Measurements from ENCODE around the gene IFIH1. TPM values are rescaled to one million over a fixed set of nuclear protein-coding genes. Genes with fewer than 3 reads are reported as not detected.

Gene IFIH1
- total and polyA plus RNA-seq, 12 donors, result 7.8 to 25.6 (median 15.2) TPM

GRCh38 chr2:162337868-162338267 lies 19.4 kb upstream of the IFIH1 start:
- no peak for DNase-seq
- H3K4me1 ChIP-seq (replicated peaks in 1 of 2), result no peaks in the 10 kb centered on the region
- H3K4me3 ChIP-seq, result no peak overlapping the region
- WGBS, 4 donors, result 81 to 94% (median 87%) methylated on average over 2 of the region's 2 CpGs
- H3K27ac ChIP-seq, result no peak overlapping the region
- no peaks in the 10 kb centered on the region for H3K27me3 ChIP-seq
- no peaks in the 10 kb centered on the region for H3K9me3 ChIP-seq (replicated peaks in 1 of 3)
- intact Hi-C loops (cut with DNase I), result no loop called here
- H3K36me3 ChIP-seq (replicated peaks in 1 of 2), result no peaks in the 10 kb centered on the region
- TF ChIP-seq POLR2A (IDR thresholded peaks at IDR 0.05), result no peak
- TF ChIP-seq CTCF (IDR thresholded peaks at IDR 0.05), result no peak

- no peak for DNase-seq
- intact Hi-C loops (cut with DNase I), result no loop called here
- H3K36me3 ChIP-seq (replicated peaks in 1 of 2), result no peaks in the 10 kb centered on the region
- no peaks in the 10 kb centered on the region for H3K27me3 ChIP-seq
- 49 to 74% (median 53%) methylated on average over 3 of the region's 3 CpGs for WGBS, 4 donors
- H3K27ac ChIP-seq, result no peak overlapping the region
- no peaks in the 10 kb centered on the region for H3K4me1 ChIP-seq (replicated peaks in 1 of 2)
- no peaks in the 10 kb centered on the region for H3K9me3 ChIP-seq (replicated peaks in 1 of 3)
- H3K4me3 ChIP-seq, result no peak overlapping the region
- TF ChIP-seq POLR2A (IDR thresholded peaks at IDR 0.05) (no peak), CTCF (IDR thresholded peaks at IDR 0.05) (peak in 3 of 6 experiments; percentile 17 to 30 (median 18))
These were observed 15.5 kb upstream of the IFIH1 start for GRCh38 chr2:162333968-162334367.

- Histone ChIP-seq H3K9me3 (replicated peaks in 1 of 3) (no peaks in the 10 kb centered on the region), H3K27ac (no peak overlapping the region), H3K4me3 (no peak overlapping the region), H3K36me3 (replicated peaks in 1 of 2) (no peaks in the 10 kb centered on the region), H3K27me3 (no peaks in the 10 kb centered on the region), H3K4me1 (replicated peaks in 1 of 2) (no peaks in the 10 kb centered on the region)
- DNase-seq, result no peak
- intact Hi-C loops (cut with DNase I), result no loop called here
- TF ChIP-seq POLR2A (IDR thresholded peaks at IDR 0.05) (no peak), CTCF (IDR thresholded peaks at IDR 0.05) (no peak)
- WGBS, 4 donors, result 92 to 100% (median 99%) methylated on average over 1 of the region's 1 CpG
These were observed 12.4 kb upstream of the IFIH1 start for GRCh38 chr2:162330881-162331280.

- intact Hi-C loops (cut with DNase I), result no loop called here
These were observed 10.1 kb upstream of the IFIH1 start for GRCh38 chr2:162328424-162329157.

More at GRCh38 chr2:162328424-162329157, 10.1 kb upstream of the IFIH1 start:
- no peak for DNase-seq
- Histone ChIP-seq H3K36me3 (replicated peaks in 1 of 2) (no peaks in the 10 kb centered on the region), H3K4me1 (replicated peaks in 1 of 2) (no peaks in the 10 kb centered on the region), H3K27ac (no peak overlapping the region), H3K27me3 (no peaks in the 10 kb centered on the region), H3K4me3 (no peak overlapping the region), H3K9me3 (replicated peaks in 1 of 3) (no peaks in the 10 kb centered on the region)
- no peak for TF ChIP-seq POLR2A (IDR thresholded peaks at IDR 0.05)
- no peak for TF ChIP-seq CTCF (IDR thresholded peaks at IDR 0.05)
- 89 to 94% (median 91%) methylated on average over 12 of the region's 12 CpGs for WGBS, 4 donors
